Psoas muscle (tissue), 8 donors: ENCODE measurements around the gene PCDHAC1. TPM values are rescaled to one million over a fixed set of nuclear protein-coding genes. Genes with fewer than 3 reads are reported as not detected.
A peak's percentile ranks its signal among the peaks of the same experiment; 100 is the strongest.

Experiments
- ATAC-seq, 4 donors: fragments of 200-7000 bp; cut with Tn5 transposase; one replicate each; pipeline ENCODE4 v1.9.1; 2020; ENCODE audit warnings: moderate library complexity in 3 of 4, mild to moderate bottlenecking in 2 of 4
- DNase-seq, 2 donors: peaks; one replicate each; pipeline ENCODE4 v3.0.0-alpha.2; 2020
- H3K27ac ChIP-seq: fragments of 200-600 bp; one replicate; pipeline ENCODE4 v1.8.0; 2022
- H3K27me3 ChIP-seq, 3 donors: fragments of 200-600 bp in 1 of 3; one replicate each; pipeline versions ENCODE4 v1.6.1 to v1.8.0; 2013 to 2022; ENCODE audit warnings: low read length in 2 of 3, mild to moderate bottlenecking in 2 of 3, moderate library complexity in 1 of 3; ENCODE audit not compliant: insufficient read depth in 3 of 3
- H3K36me3 ChIP-seq, 2 donors: fragments of 200-600 bp in 1 of 2; one replicate each; pipeline versions ENCODE4 v1.6.1 to v1.8.0; 2013 to 2022; ENCODE audit warnings: low read depth in 1 of 2, mild to moderate bottlenecking in 1 of 2, moderate library complexity in 1 of 2; ENCODE audit not compliant: insufficient read depth in 1 of 2
- H3K4me1 ChIP-seq: fragments of 200-600 bp; one replicate; pipeline ENCODE4 v1.8.0; 2022
- H3K4me3 ChIP-seq: fragments of 200-600 bp; one replicate; pipeline ENCODE4 v1.8.0; 2022; ENCODE audit warnings: mild to moderate bottlenecking
- H3K9me3 ChIP-seq: fragments of 200-600 bp; one replicate; pipeline ENCODE4 v1.8.0; 2022
- CTCF ChIP-seq: fragments of 200-600 bp; IDR thresholded peaks from one replicate; pipeline ENCODE4 v1.8.0; 2022; ENCODE audit warnings: antibody characterized with exemption
- WGBS, 3 donors: extraction: QIAGEN DNeasy Blood & Tissue Kit; methylation state at CpG; one replicate each; pipeline versions ENCODE4 v1.1.6 to v1.1.7; 2013; 5-methylcytosine and 5-hydroxymethylcytosine counted together
- intact Hi-C, 2 donors: fragments of 100-400 bp; cut with DNase I; formaldehyde crosslinking; loops; one replicate each; pipeline versions ENCODE4 v1.11.0 to v1.14.2; 2022
- polyA plus RNA-seq, 3 donors: library from polyadenylated mRNA; stranded (reverse); fragments of 200-250 nt; gene quantifications; one replicate each; pipeline ENCODE4 v1.2.3, GENCODE V29; 2013
- total RNA-seq, 4 donors: library from RNA; stranded (reverse); fragmentation: NEBNext Ultra II Directional in 2 of 4; extraction: Animal tissue kit (Norgen Biotek cat#: 25700) in 2 of 4; gene quantifications; one replicate each; pipeline versions ENCODE4 v1.2.1 to v1.2.4, GENCODE V29; 2021 to 2023
- donor health status: healthy with polysubstance abuse.
- donor health status: DM: no; HTN: no; CAD: no; lungs with moderate emphysema.
- donor health status: Bipolar disorder and iron deficiency.
- donor health status: healthy.
- donor health status: DM: yes; HTN: yes; CAD: no.
- donor health status: DM: no; HTN: no; CAD: no.
- donor health status: DM: no; HTN: no; CAD: no.
- donor health status: DM: yes; HTN: yes; CAD: no.

The PCDHAC1 gene
- total and polyA plus RNA-seq, 7 donors, result 0.01 to 0.36 (median 0.08) TPM; not detected in 2

- no peaks in the 10 kb centered on the region for H3K4me1 ChIP-seq
- no peak overlapping the region for H3K4me3 ChIP-seq
- intact Hi-C loops, result no loop called here
- DNase-seq, result no peak
- WGBS, 3 donors, result 10 to 19% (median 16%) methylated on average over 12 of the region's 12 CpGs
- no peaks in the 10 kb centered on the region for H3K36me3 ChIP-seq
- H3K9me3 ChIP-seq, result peaks cover under 1% of the 10 kb centered on the region
- H3K27ac ChIP-seq, result no peak overlapping the region
- no peak for TF ChIP-seq CTCF
- no peak for ATAC-seq
- H3K27me3 ChIP-seq, result peaks cover 0 to 14% (median 2%) of the 10 kb centered on the region in 3 donors
These were observed 43.6 kb upstream of the PCDHAC1 start for GRCh38 chr5:140882591-140882899.

- Histone ChIP-seq H3K27me3 (peaks cover 0 to 8% (median 2%) of the 10 kb centered on the region in 3 donors), H3K4me3 (no peak overlapping the region), H3K27ac (no peak overlapping the region), H3K4me1 (no peaks in the 10 kb centered on the region), H3K36me3 (no peaks in the 10 kb centered on the region), H3K9me3 (no peaks in the 10 kb centered on the region)
- WGBS, 3 donors, result 25 to 43% (median 41%) methylated on average over 41 of the region's 41 CpGs
- no peak for TF ChIP-seq CTCF
- intact Hi-C loops, result no loop called here
- ATAC-seq (no peak), DNase-seq (peak in 1 of 2 donors; percentile 46)
These were observed 42.7 kb upstream of the PCDHAC1 start for GRCh38 chr5:140883373-140883772.

GRCh38 chr5:140883927-140884697 is 42.0 kb upstream of the PCDHAC1 start:
- Histone ChIP-seq H3K4me3 (no peak overlapping the region), H3K9me3 (no peaks in the 10 kb centered on the region), H3K4me1 (no peaks in the 10 kb centered on the region), H3K27ac (no peak overlapping the region), H3K27me3 (peaks cover 0 to 8% (median 2%) of the 10 kb centered on the region in 3 donors), H3K36me3 (no peaks in the 10 kb centered on the region)
- 28 to 41% (median 40%) methylated on average over 74 to 79 of the region's 79 CpGs for WGBS, 3 donors
- ATAC-seq, result no peak
- intact Hi-C loops, result no loop called here
- TF ChIP-seq CTCF, result no peak
- no peak for DNase-seq

- no peak for DNase-seq
- no peaks in the 10 kb centered on the region for H3K36me3 ChIP-seq
- H3K4me1 ChIP-seq, result no peaks in the 10 kb centered on the region
- H3K4me3 ChIP-seq, result no peak overlapping the region
- WGBS, 3 donors, result 83 to 90% (median 83%) methylated on average over 1 of the region's 1 CpG
- peaks cover 0 to 3% (median 2%) of the 10 kb centered on the region in 3 donors for H3K27me3 ChIP-seq
- H3K9me3 ChIP-seq, result peaks cover 8% of the 10 kb centered on the region
- intact Hi-C loops, result no loop called here
- ATAC-seq, result no peak
- TF ChIP-seq CTCF, result no peak
- H3K27ac ChIP-seq, result no peak overlapping the region
These were observed 9.8 kb upstream of the PCDHAC1 start for GRCh38 chr5:140916325-140916724.

- ATAC-seq, result no peak
- Histone ChIP-seq H3K27me3 (peaks cover 3 to 46% (median 10%) of the 10 kb centered on the region in 3 donors), H3K36me3 (no peaks in the 10 kb centered on the region), H3K27ac (no peak overlapping the region), H3K4me1 (no peaks in the 10 kb centered on the region), H3K9me3 (no peaks in the 10 kb centered on the region), H3K4me3 (no peak overlapping the region)
- intact Hi-C loops, result no loop called here
- TF ChIP-seq CTCF, result no peak
- 53 to 57% (median 53%) methylated on average over 4 of the region's 4 CpGs for WGBS, 3 donors
- DNase-seq, result no peak
These were observed 2.5 kb upstream of the PCDHAC1 start for GRCh38 chr5:140923601-140924000.
